Measurements from ENCODE around the gene HAPLN3.

GRCh38 chr15:88833731-88834100 is 61.6 kb downstream of the HAPLN3 start:
- TF ChIP-seq, protein P1, sequence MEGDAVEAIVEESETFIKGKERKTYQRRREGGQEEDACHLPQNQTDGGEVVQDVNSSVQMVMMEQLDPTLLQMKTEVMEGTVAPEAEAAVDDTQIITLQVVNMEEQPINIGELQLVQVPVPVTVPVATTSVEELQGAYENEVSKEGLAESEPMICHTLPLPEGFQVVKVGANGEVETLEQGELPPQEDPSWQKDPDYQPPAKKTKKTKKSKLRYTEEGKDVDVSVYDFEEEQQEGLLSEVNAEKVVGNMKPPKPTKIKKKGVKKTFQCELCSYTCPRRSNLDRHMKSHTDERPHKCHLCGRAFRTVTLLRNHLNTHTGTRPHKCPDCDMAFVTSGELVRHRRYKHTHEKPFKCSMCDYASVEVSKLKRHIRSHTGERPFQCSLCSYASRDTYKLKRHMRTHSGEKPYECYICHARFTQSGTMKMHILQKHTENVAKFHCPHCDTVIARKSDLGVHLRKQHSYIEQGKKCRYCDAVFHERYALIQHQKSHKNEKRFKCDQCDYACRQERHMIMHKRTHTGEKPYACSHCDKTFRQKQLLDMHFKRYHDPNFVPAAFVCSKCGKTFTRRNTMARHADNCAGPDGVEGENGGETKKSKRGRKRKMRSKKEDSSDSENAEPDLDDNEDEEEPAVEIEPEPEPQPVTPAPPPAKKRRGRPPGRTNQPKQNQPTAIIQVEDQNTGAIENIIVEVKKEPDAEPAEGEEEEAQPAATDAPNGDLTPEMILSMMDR (IDR thresholded peaks at IDR 0.05): no peak
- TF ChIP-seq POLR2A (IDR thresholded peaks at IDR 0.05): no peak
